NCI-H345 treated with DMSO at 0.1 percent for 48 hours (cell line): ENCODE data around the gene PIP4K2C.

Experiments
- DNase-seq: peaks from one replicate; lab custom pipeline; 2025; ENCODE audit not compliant: unreplicated experiment; lab: John Stamatoyannopoulos, UW

Gene PIP4K2C

DNA sequence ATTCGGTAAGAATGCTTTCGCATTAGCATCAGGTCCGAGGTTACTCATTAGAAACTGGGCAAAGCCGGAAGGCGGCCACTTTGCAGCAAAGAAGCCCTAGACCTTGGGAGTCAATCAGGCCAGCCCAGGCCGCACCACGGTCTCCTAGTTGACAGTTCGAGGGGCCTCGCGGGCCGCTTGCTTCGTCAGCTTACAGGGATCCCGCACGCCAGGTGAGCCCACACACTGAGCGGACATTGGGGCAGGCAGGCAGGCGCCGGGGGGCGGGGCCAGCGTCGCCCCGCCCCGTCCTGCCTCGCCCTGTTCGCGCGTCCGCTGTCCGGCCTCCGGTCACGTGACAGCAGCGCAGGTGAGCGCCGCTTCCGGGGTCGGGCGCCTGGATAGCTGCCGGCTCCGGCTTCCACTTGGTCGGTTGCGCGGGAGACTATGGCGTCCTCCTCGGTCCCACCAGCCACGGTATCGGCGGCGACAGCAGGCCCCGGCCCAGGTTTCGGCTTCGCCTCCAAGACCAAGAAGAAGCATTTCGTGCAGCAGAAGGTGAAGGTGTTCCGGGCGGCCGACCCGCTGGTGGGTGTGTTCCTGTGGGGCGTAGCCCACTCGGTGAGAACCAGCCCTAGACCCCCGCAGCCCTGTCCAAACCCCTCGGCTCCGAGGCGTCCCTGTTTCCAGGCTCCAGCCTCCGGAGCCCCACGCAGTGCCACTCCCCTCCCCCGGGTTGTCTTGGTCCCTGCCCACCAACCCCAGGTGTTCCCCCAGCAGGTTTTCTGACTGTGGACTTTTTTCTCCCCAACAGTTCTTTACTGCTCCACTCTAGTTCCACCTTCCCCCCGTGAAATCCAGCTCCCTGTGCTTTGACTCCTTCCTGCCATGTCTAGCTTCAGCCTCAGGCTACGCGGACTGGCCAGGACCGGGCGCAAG is at the start of gene PIP4K2C:
PIP4K2C (plus strand) TSS at position 329 of the 918 bp plus-strand sequence; CDS start at position 427, 98 bp downstream.
- peak; percentile 72 for DNase-seq

DNA sequence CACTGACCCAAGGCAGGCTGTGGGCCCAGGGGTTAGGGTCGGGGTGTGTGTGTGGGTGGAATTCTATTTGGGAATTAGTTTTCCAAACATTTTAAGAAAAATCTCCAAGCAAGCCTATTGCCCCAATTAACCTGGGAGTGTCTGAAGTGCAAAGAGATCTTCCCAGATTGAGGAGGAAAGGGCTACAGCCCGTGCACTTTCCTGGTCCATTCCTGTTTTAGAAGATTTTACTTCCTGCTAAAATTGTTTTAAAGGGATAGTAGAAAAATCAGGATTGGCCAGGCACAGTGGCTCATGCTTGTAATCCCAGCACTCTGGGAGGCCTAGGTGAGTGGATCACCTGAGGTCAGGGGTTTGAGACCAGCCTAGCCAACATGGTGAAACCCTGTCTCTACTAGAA is 49.3 kb upstream of the PIP4K2C start:
- no peak for DNase-seq

DNA sequence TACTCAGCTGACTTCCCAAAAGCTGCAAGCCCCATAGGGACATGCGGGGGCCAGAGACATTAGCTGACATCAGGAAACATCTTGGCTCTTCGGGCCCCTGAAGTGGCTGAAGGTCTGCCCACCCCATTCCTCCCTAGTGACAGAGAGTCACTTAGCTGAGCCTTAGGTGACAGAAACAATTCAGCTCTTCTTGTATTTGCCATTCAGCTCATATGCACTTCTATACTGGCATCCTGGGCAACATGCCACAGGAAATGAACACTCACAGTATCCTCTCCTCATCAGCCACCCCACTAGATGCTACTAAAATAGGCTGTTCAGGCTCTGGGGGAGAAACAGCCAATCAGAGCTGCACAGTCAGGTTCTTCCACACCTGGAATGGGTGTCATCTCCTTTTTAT is 47.4 kb upstream of the PIP4K2C start:
- no peak for DNase-seq

DNA sequence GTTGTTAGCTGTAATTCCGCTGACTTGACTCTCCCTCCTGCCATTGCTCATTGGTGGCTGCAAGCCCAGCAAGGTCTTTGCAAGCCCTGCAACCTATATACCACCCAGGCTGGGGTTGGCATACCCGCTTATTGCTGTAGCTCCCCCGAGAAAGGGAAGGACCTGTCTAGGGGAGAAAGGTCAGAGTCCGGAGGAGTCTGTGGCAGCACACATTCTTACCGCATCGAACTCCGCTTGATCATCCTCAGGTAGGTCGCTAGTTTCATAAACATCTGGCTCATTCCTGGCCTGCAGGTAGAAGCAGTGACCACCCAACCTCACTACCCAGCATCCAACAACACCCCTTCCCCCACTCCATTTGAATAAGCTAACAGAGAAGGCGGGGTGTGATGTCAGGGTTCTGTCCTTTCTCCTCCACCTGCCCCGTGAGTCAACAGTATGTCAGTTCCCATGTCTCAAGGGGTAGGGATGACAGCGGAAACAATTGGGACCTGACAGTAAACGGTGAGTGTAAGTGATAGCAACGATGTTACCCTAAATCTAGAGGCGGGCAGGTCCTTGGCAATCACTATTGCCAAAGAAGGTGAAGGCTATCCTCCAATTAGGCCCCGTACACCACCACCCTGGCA is 45.1 kb upstream of the PIP4K2C start:
- no peak for DNase-seq

DNA sequence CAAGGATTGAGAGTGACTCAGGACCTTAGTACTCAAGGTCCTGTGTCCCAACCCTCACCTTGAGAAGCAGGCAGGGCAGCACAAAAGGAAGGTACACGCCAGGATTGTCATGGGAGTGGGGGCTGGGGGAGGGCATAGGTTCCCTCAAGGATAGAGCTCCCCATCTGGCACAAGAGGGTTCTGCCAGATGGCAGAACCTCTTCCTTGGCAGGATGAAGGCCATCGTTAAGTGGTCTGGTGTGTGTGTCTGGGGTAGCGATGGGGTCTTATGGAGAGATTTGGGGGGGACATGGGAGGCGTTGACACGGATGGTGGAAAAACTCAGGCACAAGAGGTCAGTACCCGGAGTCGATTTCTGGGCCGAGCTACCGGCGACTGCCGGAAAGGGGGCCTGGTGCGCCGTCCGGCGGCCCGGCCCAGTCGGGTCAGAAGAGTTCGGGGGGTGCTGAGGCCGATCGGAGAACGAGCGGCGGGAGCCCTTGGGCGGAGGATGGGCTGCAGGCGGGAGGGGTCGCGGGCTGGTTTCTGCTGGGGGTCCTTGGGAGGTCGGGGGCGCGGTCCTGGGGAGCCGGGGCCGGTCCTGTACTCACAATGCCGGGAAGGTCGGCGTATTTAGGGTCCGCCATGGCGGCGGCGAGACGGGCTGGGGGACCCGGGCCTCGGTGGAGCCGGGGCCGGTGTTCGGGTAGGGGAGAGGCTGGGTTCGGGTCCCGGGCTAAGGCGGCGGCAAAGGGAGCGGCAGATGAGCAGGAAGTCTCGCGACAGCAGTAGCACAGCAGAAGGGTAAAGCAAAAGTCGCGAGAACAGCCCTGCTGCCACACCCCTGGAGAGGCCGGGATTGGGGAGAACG is 44.3 kb upstream of the PIP4K2C start, which contains the start of gene DCTN2:
DCTN2 (minus strand) TSS at position 755 of the 850 bp plus-strand sequence; CDS start at position 626, 129 bp downstream.
- peak; percentile 96 for DNase-seq

DNA sequence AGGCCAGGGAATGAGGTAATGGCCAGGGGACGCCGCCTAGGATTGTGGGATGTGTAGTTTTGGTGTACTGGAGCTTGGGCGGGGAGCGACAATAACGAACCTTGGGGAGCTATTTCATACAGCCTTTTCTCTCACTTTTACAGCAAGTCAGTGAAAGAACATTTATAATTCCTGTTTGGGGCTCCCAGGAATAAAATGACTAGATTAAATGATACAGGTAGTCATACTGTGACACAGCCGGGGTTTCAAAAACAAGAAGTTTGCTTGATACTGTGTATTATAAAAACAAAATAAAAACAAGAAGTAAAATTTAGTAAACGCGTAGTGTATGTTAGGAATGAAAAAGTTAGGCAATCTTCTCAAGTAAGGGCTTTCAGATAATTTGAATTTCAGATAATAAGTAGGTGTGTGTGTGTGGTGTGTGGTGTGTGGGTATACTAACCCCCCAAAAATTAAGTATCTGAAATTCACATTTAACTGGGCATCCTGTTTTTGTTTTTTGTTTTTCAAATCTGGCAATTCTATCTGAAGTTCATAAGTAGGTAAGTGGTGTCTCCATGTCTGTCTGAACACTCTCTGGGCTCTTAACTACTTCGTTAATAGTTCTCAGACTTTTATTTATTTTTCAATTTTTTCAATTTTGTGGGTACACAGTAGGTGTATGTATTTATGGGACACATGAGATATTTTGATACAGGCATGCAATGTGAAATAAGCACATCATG is 43.5 kb upstream of the PIP4K2C start:
- no peak for DNase-seq

DNA sequence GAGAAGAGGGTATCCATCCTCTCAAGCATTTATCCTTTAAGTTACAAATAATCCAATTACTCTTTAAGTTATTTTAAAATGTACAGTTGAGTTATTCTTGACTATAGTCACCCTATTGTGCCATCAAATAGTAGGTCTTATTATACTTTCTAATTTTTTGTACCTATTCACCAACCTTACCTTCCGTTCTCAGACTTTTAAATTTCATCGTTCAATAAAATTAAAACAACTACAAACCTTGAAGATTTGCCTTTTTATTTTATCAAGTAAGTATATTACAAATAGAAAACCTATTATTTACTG is 43.0 kb upstream of the PIP4K2C start:
- DNase-seq = no peak

DNA sequence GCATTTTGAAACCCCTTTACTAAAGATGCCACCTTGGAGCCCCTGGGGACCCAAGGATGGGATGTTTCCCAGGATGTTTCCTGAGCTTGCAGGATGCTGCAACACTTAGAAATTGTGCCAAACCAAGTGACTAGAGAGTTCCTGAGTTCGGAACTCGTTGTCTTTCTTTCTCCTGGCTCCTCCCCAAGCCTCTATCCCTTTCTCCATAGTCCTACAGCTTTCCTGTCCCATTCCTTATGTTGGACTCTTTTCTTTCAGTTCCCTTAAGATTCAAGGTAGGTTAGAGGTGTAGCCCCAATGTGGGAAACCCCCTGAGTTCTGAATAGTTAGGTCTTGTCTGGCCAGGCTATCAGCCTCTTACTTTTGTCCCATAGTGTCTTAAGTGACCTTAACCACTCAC is 42.5 kb upstream of the PIP4K2C start:
- DNase-seq = no peak

DNA sequence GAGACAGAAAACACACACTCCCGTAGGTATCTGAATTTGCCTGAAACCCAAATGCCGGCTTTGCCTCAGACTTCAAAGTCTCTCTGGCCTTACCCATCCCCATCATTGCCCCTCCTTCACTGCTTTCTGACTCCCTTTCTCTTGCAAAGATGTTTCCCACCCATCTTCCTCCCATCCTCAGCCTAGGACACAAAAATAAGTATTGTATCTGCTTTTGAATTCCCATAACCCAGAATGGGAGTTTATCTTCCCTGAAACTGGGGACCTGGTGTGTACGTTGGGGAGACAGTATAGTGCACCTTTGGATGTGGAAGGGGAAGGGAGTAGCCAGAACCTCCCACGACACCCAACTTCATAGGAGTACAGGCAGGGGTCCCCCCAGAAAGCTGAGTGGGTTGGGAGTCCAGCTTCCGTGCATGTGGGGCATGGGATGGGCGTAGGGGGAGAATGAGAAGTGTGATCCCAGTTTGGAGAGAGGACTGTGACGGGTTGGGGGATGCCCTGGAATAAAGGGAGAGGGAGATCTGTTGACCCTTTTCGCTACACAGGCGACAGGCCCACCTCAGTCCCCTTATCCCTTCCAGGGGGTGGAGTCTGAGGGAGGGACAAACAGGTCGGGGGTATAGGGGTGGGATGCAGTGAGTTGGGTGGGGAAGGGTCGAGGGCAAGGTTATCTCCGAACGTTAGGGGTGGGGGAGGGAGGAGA is 41.6 kb upstream of the PIP4K2C start:
- DNase-seq = no peak

DNA sequence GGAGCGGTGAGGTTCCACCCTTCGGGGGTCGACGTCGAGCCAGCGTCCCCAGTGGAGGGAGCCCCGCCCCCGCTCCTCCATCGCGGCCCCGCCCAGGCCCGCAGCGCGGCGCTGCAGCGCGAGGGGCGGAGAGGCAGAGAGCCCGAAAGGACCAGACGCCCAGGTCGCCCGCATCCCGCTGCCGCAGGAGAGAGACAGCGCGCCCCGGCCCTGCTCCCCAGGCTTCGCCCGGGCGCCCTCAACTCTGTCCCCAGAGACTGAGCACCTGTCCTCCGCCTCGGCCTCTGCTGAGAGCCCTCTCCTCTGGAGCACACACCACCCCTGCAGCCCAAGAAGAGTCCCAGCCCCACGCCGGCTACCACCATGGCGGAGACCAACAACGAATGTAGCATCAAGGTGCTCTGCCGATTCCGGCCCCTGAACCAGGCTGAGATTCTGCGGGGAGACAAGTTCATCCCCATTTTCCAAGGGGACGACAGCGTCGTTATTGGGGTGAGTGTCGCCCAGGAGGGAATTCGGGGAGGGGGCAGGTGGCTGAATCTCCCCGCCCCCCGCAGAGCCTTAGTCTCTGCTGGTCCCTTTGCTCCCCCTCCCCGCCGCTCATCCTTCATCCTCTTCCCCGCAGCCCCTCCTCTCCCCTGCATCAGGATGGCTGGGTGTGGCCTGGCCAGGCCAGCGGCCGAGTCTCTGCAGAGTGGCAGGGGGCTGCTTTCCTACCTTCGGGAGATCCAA is 40.9 kb upstream of the PIP4K2C start, which contains the start of gene KIF5A:
KIF5A (plus strand) TSS at position 136 of the 732 bp plus-strand sequence; CDS start at position 364, 228 bp downstream.
- DNase-seq = peak; percentile 27

DNA sequence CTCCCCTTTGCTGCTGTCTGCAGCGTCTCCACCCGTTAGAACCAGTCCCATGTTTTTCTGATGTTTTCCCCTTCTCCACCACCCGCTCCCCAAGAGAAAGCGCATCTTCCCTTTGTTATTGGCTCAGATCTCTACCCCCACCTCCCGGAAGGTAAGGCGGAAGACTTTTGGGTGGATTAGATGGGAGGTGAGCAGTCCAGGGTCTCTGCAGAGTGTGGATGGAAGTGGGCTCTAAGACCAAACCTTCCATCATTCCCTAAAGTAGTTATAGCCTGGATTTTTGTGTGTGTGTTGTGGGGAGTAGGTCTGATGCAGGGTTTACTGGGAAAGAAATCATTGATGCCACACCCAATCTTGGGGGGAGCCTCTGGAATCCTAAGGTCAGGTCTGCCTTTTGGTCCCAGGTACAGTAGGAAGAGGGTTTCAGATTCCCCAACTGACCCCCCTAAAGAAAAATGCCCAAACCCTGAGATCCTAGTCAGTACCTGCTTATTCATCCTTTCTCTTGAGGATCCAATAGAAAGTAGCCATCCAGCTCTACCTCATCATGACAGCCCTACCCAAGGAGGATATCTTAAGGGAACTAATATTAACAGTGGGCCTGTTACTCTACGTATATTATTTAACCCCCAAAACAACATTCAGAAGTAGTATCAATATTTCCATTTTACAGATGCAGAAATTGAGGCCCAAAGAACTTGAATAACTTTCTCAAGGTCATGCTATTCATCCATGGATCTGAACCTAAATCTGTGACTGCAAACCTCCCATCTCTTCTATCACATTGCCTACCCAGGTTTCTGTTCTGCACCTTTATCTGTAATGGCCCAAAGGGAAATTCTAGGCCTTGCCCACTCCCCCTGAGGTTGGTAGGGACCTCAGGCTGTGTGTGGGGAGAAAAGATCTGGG is 40.1 kb upstream of the PIP4K2C start:
- DNase-seq = no peak

DNA sequence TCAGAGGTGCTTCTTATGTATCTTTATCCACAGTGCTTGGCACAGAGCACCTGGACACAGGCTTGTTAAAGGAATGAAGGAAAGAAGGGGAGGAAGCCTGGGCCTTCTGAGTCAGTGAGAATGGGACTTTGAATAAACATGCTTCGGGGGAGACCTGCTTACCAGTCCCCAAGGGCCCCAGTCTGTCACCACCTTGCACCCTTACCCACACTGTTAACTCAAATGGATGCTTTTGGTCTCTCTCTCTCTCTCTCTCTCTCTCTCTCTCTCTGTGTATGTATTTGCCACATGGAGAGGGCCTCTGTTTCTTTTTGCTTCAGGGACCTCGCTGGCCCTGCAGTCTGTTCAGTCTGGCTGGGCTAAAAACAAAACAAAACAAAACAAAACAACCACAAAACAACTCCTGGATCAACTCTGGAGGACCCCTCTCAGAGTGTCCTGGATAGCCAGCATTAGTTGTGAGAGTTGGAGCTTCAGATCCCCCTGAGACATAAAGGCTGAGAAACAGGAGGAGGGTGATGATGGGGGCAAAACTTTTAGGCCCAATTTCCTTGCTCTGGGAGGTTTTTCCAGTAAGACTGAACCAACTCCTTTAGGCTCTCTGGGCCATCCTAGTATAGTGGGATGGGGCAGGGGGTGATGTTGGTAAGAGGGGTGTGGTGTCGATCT is 39.2 kb upstream of the PIP4K2C start:
- no peak for DNase-seq

DNA sequence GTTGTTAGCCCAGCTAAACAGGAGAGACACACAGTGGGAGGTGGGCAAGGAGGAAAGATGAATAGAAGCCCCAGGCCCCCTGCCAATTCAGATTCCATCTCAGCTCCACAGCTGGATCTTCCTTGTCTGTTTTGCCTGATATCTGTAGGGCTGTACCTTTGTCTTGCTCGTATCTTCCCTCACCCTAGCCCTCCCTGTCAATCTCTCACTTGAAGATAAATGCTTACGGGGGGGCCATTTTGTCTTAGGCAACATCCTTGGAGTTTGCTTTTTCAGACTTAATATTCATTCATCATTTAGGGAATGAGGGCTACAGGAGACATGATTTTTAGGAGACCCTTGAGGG is 38.7 kb upstream of the PIP4K2C start:
- DNase-seq = no peak

DNA sequence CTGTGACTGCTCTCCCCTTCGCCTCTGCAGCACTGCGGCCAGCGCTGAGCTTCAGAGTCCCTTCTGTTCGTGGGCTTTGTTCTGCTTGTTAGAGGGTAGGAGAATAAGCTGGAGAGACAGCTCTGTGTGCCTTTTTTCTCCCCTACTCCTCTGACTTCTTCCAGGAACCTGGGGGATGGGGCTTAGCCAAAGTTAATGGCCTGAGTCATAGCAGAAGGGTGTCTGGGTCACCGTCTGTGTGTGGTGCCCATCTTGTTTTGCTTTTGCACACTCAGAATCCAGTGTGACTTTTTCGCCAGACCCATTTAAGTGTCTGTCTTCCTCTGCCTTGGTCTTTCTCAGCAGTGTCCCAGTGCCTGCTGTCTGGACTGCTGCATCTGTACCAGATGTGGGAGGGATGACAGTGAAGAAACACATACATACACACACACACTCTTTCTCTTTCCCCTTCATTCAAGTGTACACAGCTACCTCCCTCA is 38.1 kb upstream of the PIP4K2C start:
- no peak for DNase-seq

DNA sequence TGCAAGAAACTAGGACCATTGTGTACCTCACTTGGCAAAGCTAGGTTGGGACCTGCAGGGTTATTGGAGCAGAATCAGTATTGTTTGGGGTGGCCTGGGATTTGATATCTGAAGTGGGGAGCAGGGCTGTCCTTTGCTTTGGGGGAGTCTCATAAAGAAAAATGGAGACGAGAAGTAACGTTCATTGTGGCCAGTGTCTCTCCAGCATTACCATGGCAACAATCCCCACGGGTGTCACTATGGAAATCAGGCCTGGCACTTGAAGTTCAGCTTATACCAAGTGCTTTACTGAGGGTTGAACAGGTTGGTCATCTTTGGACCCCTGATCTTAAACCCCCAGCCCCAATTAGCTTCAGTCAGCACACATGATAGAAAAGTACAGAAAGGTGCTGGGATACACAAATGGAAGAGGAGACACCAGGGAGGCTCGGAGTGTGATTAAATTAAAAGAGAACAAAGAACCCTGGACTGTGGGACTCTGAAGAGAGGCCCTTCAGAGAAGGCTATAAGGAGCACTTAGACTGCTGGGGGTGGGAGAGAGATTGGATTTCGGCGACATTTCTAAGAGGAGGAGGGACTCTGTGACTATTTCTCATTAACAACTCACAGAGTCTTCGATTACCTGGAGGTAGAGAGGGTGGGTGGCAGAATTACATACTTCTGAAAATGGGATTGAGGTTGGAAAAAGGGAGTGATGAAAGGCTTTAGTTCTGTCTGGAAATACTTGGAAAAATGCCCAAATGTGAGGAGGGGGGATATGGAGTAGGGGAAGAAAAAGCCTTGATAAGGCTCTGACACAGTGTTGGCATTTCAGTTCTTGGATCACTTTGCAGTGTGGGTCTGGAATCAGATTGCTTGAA is 37.4 kb upstream of the PIP4K2C start:
- no peak for DNase-seq

DNA sequence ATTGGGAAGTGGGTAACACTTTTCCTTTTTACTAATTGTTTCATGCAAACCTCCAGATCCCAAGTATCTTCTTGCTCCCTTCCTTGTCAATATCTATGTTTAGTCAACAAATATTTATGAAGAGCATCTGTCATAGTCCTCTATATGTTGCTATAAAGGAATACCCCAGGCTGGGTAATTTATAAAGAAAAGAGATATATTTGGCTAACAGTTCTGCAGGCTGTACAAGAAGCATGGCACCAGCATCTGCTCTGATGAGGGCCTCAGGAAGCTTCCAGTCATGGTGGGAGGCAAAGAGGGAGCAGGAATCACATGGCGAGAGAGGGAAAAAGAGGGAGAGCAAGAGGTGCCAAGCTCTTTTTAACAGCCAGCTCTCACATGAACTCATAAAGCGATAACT is 36.5 kb upstream of the PIP4K2C start:
- DNase-seq = no peak

DNA sequence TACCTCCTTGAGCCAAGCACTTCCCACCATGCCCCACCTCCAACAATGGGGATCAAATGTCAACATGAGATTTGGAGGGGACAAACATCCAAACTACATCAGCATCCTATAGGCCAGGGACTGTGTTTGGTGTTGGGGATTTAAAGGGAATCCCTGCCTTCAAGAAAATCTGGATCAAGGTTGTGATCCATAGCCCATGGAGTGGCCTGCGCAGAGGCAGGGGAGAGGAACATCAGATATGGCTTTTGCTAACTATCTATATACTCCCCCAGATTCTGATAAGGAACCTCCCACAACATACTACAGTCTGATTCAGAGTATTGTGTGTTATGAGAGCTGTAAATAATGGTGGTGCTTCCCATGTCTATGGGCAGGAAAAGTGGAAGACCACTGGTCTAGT is 36.1 kb upstream of the PIP4K2C start:
- no peak for DNase-seq
